NCI-H1105 treated with DMSO at 0.1 percent for 48 hours (cell line): ENCODE data around the gene TCF4.

ENCODE experiments used
- DNase-seq: peaks from one replicate; lab custom pipeline; 2025; lab: John Stamatoyannopoulos, UW

Gene TCF4

DNA sequence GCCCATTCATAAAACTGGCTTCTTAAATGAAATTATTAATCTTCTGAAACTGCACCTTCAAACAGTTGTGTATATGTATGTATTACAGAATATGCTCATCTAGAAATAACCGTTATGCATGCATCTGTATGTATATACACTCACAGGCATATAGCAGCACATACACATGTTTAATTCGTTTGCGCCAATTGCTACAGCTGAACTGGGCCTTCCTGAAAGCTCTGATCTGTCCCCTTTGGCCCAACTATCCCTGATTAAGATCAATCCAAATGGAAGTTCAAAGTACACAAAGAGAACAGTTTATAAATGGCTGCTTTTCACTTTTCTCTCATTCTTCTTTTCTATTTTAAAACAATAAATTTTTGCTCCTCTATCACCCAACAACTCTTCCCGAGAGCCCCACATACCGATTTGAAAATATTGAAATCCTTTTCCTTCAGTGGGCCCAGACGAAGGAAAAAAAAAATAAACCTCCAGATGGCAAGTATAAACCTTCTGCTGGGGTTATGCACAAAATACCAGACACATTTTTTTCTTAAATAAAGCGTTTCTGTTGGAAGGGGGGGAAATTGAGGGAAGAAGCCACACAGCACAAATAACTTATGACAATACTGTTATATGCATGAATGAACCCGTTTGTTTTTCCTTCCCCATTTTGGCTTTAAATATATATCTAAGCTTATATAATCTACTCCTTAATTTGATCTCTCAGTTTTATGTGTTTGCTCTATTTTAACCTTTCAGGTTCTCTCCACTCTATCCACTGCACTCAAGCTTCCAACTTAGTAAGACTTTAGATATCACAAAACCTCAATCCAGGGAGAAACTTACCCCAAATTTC is 267.3 kb downstream of the TCF4 start:
- peak; percentile 57 for DNase-seq

GRCh38 chr18:55319459-55320193 is 268.4 kb downstream of the TCF4 start:
- DNase-seq: peak; percentile 50

DNA sequence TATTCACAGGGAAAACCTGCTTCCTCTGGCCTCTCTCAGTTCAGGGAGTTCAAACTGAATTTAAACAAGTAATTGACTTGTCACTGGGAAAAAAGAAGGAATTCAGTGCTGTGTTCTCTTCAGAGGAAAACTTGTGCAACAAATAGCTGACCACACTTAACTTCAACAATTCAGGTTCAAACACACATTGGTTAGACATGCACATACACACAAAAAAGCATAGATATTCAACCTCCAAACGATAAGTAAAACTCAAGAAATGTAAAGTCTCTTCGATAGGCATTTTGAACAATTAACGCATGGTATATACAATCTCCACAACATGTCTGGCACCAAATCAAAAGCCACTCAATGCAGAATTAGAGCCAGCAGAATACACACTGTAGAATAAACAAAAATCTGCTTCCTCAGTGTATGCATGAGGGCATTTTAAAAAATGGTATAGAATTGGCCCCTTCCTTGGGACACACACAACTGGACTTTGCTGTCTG is 269.0 kb downstream of the TCF4 start:
- DNase-seq: peak; percentile 73

GRCh38 chr18:55317864-55318263 is 270.1 kb downstream of the TCF4 start:
- peak; percentile 93 for DNase-seq

GRCh38 chr18:55317324-55317723 is 270.7 kb downstream of the TCF4 start:
- DNase-seq: peak; percentile 42

- DNase-seq: no peak
Observed at GRCh38 chr18:55316486-55317184, 271.4 kb downstream of the TCF4 start.

DNA sequence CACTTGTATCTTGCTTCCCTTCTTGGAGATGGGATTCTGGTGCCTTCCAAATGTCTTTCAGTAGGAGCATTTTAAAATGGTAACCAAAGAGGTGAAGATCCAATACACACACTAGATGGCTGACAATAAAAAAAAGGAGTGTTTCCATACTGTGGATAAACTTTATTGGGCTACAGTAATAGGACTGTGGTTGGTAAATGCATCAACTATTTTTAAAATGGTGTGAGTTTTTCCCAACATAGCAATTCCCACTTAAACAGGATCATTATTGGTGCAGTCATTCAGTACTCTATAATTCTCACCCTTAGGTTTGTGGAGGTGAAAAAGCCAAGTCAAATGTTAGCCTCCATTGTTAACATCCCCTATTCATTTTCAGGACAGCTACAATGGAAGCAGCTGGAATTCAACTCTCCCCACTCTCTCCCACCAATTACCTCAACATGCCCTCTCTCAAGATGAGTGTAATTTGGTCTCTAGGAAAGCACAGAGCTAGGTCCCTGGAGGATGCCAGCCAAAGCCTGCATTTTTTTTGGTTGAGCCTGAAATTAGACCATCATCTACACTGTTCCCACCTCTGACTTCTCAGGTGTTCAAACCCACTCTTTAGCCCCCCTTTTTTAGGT is 273.3 kb downstream of the TCF4 start:
- peak; percentile 96 for DNase-seq

GRCh38 chr18:55314031-55314430 is 274.0 kb downstream of the TCF4 start:
- peak; percentile 82 for DNase-seq

DNA sequence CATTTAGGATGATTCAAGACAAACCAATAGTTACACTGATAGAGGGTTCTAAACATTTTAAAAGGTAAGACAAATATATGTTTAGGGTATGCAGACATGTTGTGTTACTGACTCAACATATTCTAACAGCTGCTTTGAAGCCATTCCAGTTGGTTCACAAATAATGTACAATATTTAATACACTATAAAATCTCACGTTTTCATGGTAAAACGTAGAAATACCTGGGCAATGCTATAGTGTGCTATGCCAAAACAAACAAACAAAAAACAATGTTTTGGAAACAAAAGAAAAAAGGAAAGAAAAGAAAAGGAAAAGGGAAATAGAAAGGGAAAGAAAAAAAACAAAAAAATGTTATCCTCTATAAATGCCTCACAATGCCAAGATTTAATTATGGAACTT is 277.1 kb downstream of the TCF4 start:
- DNase-seq: no peak

DNA sequence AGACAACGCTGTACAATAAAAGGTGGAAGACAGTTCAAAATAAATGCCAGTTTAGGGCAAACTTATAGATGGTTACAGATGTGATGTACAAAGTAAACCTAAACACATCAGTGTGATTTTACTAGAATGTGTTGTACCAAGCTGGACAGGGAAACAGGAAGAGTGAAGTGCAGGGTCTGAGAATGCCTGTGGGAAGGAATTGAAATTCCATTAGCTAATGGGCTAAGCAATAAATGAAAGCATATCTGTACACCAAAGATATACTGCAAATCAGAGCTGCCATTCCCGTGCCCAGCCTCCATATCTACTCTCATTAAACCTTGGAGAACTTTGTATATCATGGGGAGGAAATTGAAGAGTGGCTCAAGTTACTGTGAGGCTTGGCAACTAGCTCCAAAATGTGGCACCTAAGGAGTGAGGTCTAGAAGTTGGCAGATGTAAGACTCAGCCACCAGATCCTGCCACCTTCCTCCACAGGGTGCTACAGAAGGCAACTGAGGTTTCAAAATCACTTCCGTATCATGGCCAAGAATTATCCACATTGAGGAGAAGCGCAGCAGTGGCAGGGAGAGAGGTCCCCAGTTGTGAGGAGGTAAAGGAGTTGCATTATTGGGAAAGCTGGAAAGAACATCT is 277.8 kb downstream of the TCF4 start:
- no peak for DNase-seq

DNA sequence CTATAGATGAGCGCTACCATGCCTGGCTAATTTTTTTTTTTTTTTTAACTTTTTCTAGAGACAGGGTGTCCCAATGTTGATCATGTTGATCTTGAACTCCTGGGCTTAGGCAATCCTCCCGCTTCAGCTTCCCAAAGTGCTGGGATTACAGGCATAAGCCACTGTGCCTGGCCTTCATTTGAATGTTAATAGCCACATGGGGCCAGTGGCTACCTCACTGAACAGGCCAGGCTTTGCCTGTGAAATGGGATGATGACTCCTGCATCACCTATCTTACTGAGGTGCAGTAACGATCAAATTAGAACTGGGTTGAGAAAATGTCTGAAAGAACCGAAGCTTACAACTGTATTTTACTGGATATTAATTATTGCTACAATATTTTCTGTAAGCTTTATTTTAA is 278.7 kb downstream of the TCF4 start:
- DNase-seq: no peak

DNA sequence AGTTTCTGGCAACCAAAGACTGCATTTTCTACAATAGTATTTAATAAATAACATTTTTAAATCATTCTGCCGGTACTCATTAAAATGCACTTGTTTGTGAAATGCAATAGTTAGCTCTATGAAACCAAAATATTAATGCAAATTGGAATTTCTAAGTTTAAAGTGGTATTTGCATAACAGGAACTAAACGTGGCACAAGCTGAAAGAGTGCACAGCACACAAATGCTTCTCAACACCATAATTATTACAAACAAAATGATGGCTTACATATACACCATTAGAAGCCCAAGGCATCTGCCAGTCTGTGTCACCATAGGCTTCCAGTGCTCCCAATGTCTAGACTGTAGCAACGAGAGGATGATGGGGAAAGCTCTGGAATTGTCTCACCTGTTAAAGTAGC is 280.5 kb downstream of the TCF4 start:
- no peak for DNase-seq

DNA sequence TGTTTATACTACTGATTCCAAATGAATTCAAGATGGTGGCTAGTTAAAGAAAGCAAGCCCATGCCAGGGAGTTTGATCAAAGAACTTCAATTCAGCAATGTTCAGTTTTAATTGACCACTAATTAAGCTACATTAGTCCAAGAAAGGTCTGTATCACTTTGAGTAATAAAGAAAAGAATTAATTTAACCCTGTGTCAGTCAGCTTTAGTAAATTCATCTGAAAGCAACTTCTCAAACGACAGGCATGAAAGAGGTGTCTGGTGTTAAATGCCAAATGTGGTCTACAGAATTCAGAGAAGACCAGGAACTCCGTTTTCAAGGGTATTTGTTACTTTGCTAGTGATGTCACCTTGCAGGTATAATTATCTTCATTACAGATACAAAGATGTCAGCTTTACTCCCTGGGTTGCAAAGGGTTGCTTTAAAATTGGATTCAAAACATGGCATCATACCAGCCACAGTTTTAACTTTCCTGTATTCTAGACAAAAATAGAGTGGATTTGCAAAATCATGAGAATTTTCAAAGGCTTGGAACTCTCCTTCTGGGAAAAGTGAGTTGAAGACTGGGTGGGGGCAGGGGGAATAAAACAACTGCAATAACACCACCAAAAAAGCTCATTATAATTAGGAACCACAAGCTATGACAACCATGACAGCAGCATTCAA is 281.5 kb downstream of the TCF4 start:
- DNase-seq: no peak

DNA sequence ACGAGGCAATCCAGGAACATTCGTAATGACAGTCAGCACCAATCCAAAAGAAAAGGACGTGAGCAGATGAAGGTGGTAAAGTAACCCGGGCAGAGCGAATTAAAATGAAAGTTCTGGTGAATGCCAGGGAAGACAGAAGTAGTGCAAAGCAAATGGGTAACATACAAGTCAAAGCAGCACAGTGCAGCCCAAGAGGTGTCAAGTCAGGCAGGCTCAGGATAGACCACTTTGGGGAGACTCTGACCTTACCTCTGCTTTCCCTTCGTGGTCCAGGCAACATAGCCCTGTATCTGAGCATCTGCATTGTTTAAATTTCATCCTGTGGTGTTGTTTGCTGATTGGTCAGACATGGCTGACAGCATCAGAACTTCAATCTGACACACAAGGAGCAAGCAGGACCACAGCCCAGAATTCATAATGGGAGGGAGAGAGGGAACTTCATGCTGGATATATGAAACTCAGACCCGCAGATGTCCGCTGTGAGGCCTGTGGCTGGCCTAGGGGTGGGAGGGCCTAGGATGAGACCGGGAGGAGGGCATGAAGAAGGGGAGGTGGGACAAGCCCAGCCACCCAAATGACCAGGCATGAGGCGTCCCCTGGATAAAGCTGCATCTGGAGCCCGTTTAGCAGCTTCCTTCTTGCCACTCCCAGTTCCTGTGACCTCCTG is 285.7 kb downstream of the TCF4 start:
- DNase-seq: no peak

- DNase-seq: no peak
Observed at GRCh38 chr18:55301824-55302166, 286.2 kb downstream of the TCF4 start.

- DNase-seq: no peak
Observed at GRCh38 chr18:55300936-55301531, 287.0 kb downstream of the TCF4 start.

- DNase-seq: no peak
Observed at GRCh38 chr18:55300421-55300935, 287.5 kb downstream of the TCF4 start.

- DNase-seq: no peak
Observed at GRCh38 chr18:55296778-55297177, 291.2 kb downstream of the TCF4 start.

GRCh38 chr18:55296115-55296514 is 291.9 kb downstream of the TCF4 start:
- no peak for DNase-seq

DNA sequence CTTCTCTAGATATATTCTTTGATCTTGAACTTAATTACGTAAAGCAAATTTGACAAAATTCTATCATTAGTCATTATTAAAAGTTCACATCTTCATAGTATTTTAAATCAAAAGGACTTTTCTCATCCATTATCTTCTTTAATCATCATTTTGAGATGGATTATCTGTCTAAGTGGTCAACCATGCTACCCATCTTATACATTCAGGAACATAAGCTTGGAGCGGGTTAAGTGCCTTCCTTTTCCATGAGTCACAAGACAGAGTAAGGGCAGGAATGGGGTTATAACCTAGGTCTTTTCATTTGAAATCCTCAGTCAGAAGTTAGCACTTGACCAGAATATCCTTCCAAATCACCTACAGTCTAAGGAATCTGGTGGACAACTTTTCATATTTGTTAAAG is 297.1 kb downstream of the TCF4 start:
- no peak for DNase-seq
